Panc1 (cell line): ENCODE results near the gene HEMGN.

Experiments used
- REST ChIP-seq, 2 experiments: IDR thresholded peaks; 2 replicates each; pipeline ENCODE4 v1.6.1; 2011 to 2012; ENCODE audit warnings: low read depth in 2 of 2, control low read depth in 1 of 2, low read length in 1 of 2, mild to moderate bottlenecking in 1 of 2, moderate library complexity in 1 of 2; ENCODE audit not compliant: insufficient read depth in 1 of 2
- SIN3A ChIP-seq: IDR thresholded peaks from 2 replicates; pipeline ENCODE4 v1.6.1; 2012; ENCODE audit warnings: low read depth, mild to moderate bottlenecking, low read length, moderate library complexity, borderline replicate concordance; ENCODE audit not compliant: insufficient read depth
- TCF7L2 ChIP-seq: IDR thresholded peaks from 2 replicates; pipeline ENCODE4 v1.6.1; 2011; ENCODE audit warnings: mild to moderate bottlenecking, low read depth, low read length, inconsistent platforms
- TF ChIP-seq, protein P1 (sequence below): fragments of 450-650 bp; IDR thresholded peaks from 2 replicates; pipeline ENCODE4 v1.5.1; 2017; ENCODE audit warnings: mild to moderate bottlenecking

DNA sequence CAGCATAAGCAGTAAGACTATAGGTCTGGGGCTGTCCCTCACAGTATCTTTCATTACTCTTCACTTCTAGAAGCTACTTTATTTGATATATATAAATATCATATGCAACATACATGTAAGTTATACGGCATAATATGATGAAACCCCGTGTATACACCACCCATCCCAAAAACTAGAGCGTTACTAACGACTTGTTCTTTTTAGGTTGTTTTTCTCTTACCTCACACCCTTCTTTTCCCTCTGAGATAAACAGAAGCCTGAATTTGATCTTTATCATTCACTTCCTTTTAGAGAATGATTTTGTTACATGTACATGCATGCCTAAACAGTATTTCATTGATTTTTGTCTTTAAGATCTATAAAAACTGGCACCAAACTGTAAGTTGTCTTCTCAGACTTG lies 19.4 kb downstream of the HEMGN start:
- TF ChIP-seq REST (IDR thresholded peaks at IDR 0.05; ENCODE audit: insufficient read depth in 1 of 2, low read depth in 2 of 2, low read length in 1 of 2): no peak
- TF ChIP-seq, protein P1, sequence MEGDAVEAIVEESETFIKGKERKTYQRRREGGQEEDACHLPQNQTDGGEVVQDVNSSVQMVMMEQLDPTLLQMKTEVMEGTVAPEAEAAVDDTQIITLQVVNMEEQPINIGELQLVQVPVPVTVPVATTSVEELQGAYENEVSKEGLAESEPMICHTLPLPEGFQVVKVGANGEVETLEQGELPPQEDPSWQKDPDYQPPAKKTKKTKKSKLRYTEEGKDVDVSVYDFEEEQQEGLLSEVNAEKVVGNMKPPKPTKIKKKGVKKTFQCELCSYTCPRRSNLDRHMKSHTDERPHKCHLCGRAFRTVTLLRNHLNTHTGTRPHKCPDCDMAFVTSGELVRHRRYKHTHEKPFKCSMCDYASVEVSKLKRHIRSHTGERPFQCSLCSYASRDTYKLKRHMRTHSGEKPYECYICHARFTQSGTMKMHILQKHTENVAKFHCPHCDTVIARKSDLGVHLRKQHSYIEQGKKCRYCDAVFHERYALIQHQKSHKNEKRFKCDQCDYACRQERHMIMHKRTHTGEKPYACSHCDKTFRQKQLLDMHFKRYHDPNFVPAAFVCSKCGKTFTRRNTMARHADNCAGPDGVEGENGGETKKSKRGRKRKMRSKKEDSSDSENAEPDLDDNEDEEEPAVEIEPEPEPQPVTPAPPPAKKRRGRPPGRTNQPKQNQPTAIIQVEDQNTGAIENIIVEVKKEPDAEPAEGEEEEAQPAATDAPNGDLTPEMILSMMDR: no peak
- TF ChIP-seq TCF7L2: no peak
- TF ChIP-seq SIN3A: no peak
